Stimulated activated CD8-positive, alpha-beta memory T cell treated with anti-CD3 and anti-CD28 coated beads, Interleukin-7, amount 100 ng/mL, for 48 hours (primary cell): Measurements from ENCODE around the gene NFX1.

Experiments used
- DNase-seq, 2 donors: peaks; one replicate each; pipeline ENCODE4 v3.0.0-alpha.2; 2020; ENCODE audit warnings: low read depth in 1 of 2; ENCODE audit errors: extremely low read depth in 1 of 2

NFX1 gene

GRCh38 chr9:33265211-33265865 lies 25.0 kb upstream of the NFX1 start:
- no peak for DNase-seq

- DNase-seq = no peak
These were observed 23.1 kb upstream of the NFX1 start for GRCh38 chr9:33267151-33267767.

GRCh38 chr9:33270146-33270545 lies 20.2 kb upstream of the NFX1 start:
- DNase-seq = no peak

- DNase-seq = no peak
These were observed 18.3 kb upstream of the NFX1 start for GRCh38 chr9:33272061-33272460.

GRCh38 chr9:33273266-33273971 lies 16.9 kb upstream of the NFX1 start:
- no peak for DNase-seq

- no peak for DNase-seq
These were observed 16.4 kb upstream of the NFX1 start for GRCh38 chr9:33273972-33274328.

- no peak for DNase-seq
These were observed 12.8 kb upstream of the NFX1 start for GRCh38 chr9:33277484-33277883.

- no peak for DNase-seq
These were observed 4.8 kb upstream of the NFX1 start for GRCh38 chr9:33285502-33285901.

- no peak for DNase-seq
These were observed 3.2 kb upstream of the NFX1 start for GRCh38 chr9:33287087-33287490.

GRCh38 chr9:33288235-33288634 lies 2.1 kb upstream of the NFX1 start:
- no peak for DNase-seq

GRCh38 chr9:33288828-33289483 lies 1.4 kb upstream of the NFX1 start:
- DNase-seq = no peak

GRCh38 chr9:33289496-33289895 lies 820 bp upstream of the NFX1 start:
- DNase-seq = no peak

- DNase-seq = no peak
These were observed 425 bp upstream of the NFX1 start for GRCh38 chr9:33289936-33290246.

- DNase-seq = no peak
These were observed 698 bp downstream of the NFX1 start for GRCh38 chr9:33291031-33291397.

- no peak for DNase-seq
These were observed 1.6 kb downstream of the NFX1 start for GRCh38 chr9:33291901-33292300.

GRCh38 chr9:33293782-33294181 lies 3.5 kb downstream of the NFX1 start:
- no peak for DNase-seq

GRCh38 chr9:33294670-33295432 lies 4.5 kb downstream of the NFX1 start:
- no peak for DNase-seq

- DNase-seq = no peak
These were observed 5.3 kb downstream of the NFX1 start for GRCh38 chr9:33295571-33295970.

GRCh38 chr9:33297432-33297831 lies 7.1 kb downstream of the NFX1 start:
- DNase-seq = no peak

GRCh38 chr9:33300546-33300945 lies 10.2 kb downstream of the NFX1 start:
- DNase-seq = no peak

GRCh38 chr9:33304362-33304761 lies 14.0 kb downstream of the NFX1 start:
- no peak for DNase-seq
